Activated naive CD4-positive, alpha-beta T cell treated with anti-CD3 and anti-CD28 coated beads, Interleukin-2, amount 10 ng/mL, durations not matched to agents 7 days and 5 days (primary cell): ENCODE measurements around the gene CFAP70.

Experiments used
- CTCF ChIA-PET: fragments of 350-600 bp; sonication (Branson Sonifier 250); formaldehyde crosslinking; loops from one replicate; lab custom pipeline; 2021; ENCODE audit warnings: antibody characterized with exemption; lab: Charles Lee
- DNase-seq: peaks from one replicate; pipeline ENCODE4 v3.0.0-alpha.2; 2020
- H3K27ac Mint-ChIP-seq: one replicate; pipeline ENCODE4 v1.8.0; 2021; ENCODE audit warnings: mild to moderate bottlenecking, moderate library complexity, mixed read lengths
- H3K27me3 Mint-ChIP-seq: one replicate; pipeline ENCODE4 v1.8.0; 2021; ENCODE audit warnings: mild to moderate bottlenecking, mixed read lengths
- H3K36me3 Mint-ChIP-seq: one replicate; pipeline ENCODE4 v1.8.0; 2021; ENCODE audit warnings: mixed read lengths
- H3K4me1 Mint-ChIP-seq: one replicate; pipeline ENCODE4 v1.8.0; 2021; ENCODE audit warnings: mixed read lengths
- H3K4me3 Mint-ChIP-seq: one replicate; pipeline ENCODE4 v1.8.0; 2021; ENCODE audit warnings: mild to moderate bottlenecking, moderate library complexity, mixed read lengths
- H3K9me3 Mint-ChIP-seq: one replicate; pipeline ENCODE4 v1.8.0; 2021; ENCODE audit warnings: mixed read lengths

Gene CFAP70

DNA sequence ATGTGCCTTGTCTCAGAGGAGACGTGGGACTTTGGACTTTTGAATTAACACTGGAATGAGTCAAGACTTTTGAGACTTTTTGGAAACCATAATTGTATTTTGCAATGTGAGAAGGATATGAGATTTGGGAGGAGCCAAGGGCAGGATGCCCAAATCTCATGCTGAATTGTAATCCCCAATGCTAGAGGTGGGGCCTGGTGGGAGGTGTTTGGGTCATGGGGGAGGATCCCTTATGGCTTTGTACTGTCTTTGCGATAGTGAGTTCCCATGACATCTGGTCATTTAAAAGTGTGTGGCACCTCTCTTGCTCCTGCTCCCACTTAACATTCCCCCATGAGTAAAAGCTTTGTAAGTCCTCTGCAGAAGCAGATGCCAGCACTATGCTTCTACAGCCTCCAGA, 150.8 kb downstream of the CFAP70 start:
- Mint-ChIP-seq H3K4me1 (no peaks in the 10 kb centered on the region), H3K27ac (no peak overlapping the region), H3K27me3 (no peaks in the 10 kb centered on the region), H3K4me3 (no peak overlapping the region), H3K36me3 (no peaks in the 10 kb centered on the region), H3K9me3 (no peaks in the 10 kb centered on the region)
- CTCF ChIA-PET, result no interaction called here
- no peak for DNase-seq

DNA sequence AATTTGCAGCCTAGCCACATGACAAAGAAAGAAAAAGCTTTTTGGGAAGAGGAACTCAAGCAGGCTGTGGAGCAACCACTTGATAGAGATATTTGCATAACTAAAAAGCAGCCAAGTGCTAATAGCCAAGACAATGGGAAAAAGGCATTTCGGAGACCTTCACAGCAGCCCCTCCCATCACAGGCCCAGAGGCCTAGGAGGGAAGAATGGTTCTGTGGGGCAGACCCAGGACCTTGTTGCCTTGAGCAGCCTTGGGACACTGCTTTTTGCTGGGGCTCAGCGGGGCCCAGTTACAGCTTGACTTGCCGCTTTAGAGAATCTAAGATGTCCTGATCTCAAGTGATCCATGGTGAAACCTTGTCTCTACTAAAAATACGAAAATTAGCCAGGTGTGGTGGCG, 152.3 kb downstream of the CFAP70 start:
- CTCF ChIA-PET, result no interaction called here
- no peak for DNase-seq
- Mint-ChIP-seq H3K27ac (no peak overlapping the region), H3K27me3 (no peaks in the 10 kb centered on the region), H3K36me3 (no peaks in the 10 kb centered on the region), H3K4me1 (no peaks in the 10 kb centered on the region), H3K9me3 (no peaks in the 10 kb centered on the region), H3K4me3 (no peak overlapping the region)

DNA sequence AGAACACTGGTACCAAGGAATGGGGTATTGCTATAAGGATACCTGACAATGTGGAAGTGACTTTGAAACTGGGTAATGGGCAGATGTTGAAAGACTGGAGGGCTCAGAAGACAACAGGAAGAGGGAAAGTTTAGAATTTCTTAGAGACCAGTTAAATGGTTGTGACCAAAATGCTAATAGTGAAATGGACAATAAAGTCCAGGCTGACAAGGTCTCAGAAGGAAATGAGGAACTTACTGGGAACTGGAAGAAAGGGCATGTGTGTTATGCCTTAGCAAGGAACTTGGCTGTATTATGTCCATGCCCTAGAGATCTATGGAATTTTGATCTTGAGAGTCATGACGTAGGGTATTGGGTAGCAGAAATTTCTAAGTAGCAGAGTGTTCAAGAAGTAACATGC, 152.8 kb downstream of the CFAP70 start:
- Mint-ChIP-seq H3K27me3 (no peaks in the 10 kb centered on the region), H3K9me3 (no peaks in the 10 kb centered on the region), H3K4me1 (no peaks in the 10 kb centered on the region), H3K27ac (no peak overlapping the region), H3K36me3 (no peaks in the 10 kb centered on the region), H3K4me3 (no peak overlapping the region)
- no peak for DNase-seq
- CTCF ChIA-PET, result no interaction called here

DNA sequence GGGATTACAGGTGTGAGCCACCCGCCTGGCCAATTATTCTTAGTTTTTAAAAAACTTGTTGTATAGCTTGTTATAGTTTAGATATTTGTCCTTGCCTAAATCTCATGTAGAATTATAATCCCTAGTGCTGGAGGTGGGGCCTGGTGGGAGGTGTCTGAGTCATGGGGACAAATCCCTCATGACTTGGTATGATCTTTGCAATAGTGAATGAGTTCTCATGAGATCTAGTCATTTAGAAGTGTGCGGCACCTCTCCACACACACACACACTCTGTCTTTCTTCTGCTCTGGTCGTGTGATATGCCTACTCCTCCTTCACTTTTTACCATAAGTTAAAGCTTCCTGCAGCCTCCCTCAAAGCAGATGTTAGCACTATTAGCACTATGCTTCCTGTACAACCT, 153.6 kb downstream of the CFAP70 start:
- no peak overlapping the region for H3K27ac Mint-ChIP-seq
- CTCF ChIA-PET, result no interaction called here
- H3K27me3 Mint-ChIP-seq, result no peaks in the 10 kb centered on the region
- H3K4me3 Mint-ChIP-seq, result no peak overlapping the region
- no peaks in the 10 kb centered on the region for H3K4me1 Mint-ChIP-seq
- H3K9me3 Mint-ChIP-seq, result no peaks in the 10 kb centered on the region
- DNase-seq, result no peak
- no peaks in the 10 kb centered on the region for H3K36me3 Mint-ChIP-seq
